Stomach (tissue), 4 donors: ENCODE measurements around the gene SKA2.

Experiments used
- EP300 ChIP-seq: sonication (generic); formaldehyde crosslinking; IDR thresholded peaks from one replicate; pipeline ENCODE4 v1.6.1; 2017; ENCODE audit warnings: antibody characterized with exemption
- POLR2A ChIP-seq, 4 donors: fragments of 450-650 bp; IDR thresholded peaks; one replicate each; pipeline ENCODE4 v1.6.1; 2016; ENCODE audit warnings: antibody characterized with exemption in 4 of 4, control low read depth in 2 of 4, mild to moderate bottlenecking in 1 of 4, moderate library complexity in 1 of 4
- POLR2AphosphoS5 ChIP-seq, 3 donors: sonication (generic); formaldehyde crosslinking; IDR thresholded peaks; one replicate each; pipeline ENCODE4 v1.6.1; 2016; ENCODE audit warnings: antibody characterized with exemption in 3 of 3
- TF ChIP-seq, protein P1 (sequence below), 7 experiments: fragments of 450-650 bp in 4 of 7; fragments of 200-600 bp in 3 of 7; sonication (generic) in 3 of 7; IDR thresholded peaks; one replicate each; pipeline ENCODE4 v1.5.1; 2016 to 2019; ENCODE audit warnings: antibody characterized with exemption in 7 of 7, control low read depth in 2 of 7, mild to moderate bottlenecking in 1 of 7

DNA sequence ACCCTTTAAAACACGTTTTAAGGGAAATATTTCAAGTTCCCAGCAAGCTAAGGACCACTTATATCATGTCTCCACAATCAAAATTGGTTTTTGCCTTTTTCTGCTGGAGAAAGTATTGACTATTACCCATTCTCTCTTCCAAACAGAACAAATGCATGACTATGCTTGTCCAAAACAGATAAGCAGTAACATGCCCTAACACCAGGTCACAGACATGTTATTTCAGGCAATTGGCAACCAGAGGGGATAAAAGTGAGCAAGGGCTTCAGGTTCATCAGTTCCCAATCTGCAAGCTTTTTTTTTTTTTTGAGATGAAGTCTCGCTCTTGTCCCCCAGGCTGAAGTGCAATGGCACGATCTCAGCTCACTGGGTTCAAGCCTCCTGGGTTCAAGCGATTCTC is 15.0 kb downstream of the SKA2 start:
- no peak for TF ChIP-seq POLR2AphosphoS5 (IDR thresholded peaks at IDR 0.05)
- TF ChIP-seq, protein P1, sequence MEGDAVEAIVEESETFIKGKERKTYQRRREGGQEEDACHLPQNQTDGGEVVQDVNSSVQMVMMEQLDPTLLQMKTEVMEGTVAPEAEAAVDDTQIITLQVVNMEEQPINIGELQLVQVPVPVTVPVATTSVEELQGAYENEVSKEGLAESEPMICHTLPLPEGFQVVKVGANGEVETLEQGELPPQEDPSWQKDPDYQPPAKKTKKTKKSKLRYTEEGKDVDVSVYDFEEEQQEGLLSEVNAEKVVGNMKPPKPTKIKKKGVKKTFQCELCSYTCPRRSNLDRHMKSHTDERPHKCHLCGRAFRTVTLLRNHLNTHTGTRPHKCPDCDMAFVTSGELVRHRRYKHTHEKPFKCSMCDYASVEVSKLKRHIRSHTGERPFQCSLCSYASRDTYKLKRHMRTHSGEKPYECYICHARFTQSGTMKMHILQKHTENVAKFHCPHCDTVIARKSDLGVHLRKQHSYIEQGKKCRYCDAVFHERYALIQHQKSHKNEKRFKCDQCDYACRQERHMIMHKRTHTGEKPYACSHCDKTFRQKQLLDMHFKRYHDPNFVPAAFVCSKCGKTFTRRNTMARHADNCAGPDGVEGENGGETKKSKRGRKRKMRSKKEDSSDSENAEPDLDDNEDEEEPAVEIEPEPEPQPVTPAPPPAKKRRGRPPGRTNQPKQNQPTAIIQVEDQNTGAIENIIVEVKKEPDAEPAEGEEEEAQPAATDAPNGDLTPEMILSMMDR (IDR thresholded peaks at IDR 0.05), result no peak
- TF ChIP-seq EP300, result no peak
- TF ChIP-seq POLR2A (IDR thresholded peaks at IDR 0.05), result no peak
